Endodermal cell (in vitro differentiated cells): ENCODE results near the gene NOTCH4. TPM values are rescaled to one million over a fixed set of nuclear protein-coding genes. Genes with fewer than 3 reads are reported as not detected.
"Not testable (repeated sequence)": the region's sequence is repeated elsewhere in the genome, so short reads cannot be mapped to it uniquely, and the experiment has no call there.

ENCODE experiments used
- DNase-seq: peaks from one replicate; pipeline ENCODE4 v3.0.0-alpha.2; 2017
- H3K27ac ChIP-seq: 2 replicates; pipeline ENCODE4 v1.5.1; 2013; ENCODE audit warnings: mild to moderate bottlenecking, low read depth, low read length, moderate library complexity
- H3K27me3 ChIP-seq: 2 replicates; pipeline ENCODE4 v1.6.1; 2013; ENCODE audit warnings: mild to moderate bottlenecking, low read length, moderate library complexity; ENCODE audit not compliant: insufficient read depth, control insufficient read depth, poor library complexity, severe bottlenecking
- H3K36me3 ChIP-seq: 2 replicates; pipeline ENCODE4 v1.7.0; 2013; ENCODE audit warnings: mild to moderate bottlenecking, low read length, moderate library complexity; ENCODE audit not compliant: control insufficient read depth, insufficient read depth
- H3K4me1 ChIP-seq: one replicate; pipeline ENCODE4 v1.7.0; 2013; ENCODE audit warnings: low read length; ENCODE audit not compliant: control insufficient read depth, insufficient read depth
- H3K4me3 ChIP-seq: 2 replicates; pipeline ENCODE4 v1.5.1; 2013; ENCODE audit warnings: mild to moderate bottlenecking, low read length, moderate library complexity
- H3K9ac ChIP-seq: 2 replicates; pipeline ENCODE4 v1.6.1; 2013; ENCODE audit warnings: mild to moderate bottlenecking, low read length, moderate library complexity; ENCODE audit not compliant: poor library complexity, severe bottlenecking; ENCODE audit errors: extremely low read depth
- H3K9me3 ChIP-seq: 2 replicates; pipeline ENCODE4 v1.6.1; 2013; ENCODE audit warnings: mild to moderate bottlenecking, low read length, moderate library complexity; ENCODE audit not compliant: control insufficient read depth
- H3K27ac Mint-ChIP-seq: 2 replicates; pipeline ENCODE4 v1.8.0; 2020; ENCODE audit warnings: mixed read lengths
- H3K27me3 Mint-ChIP-seq: 2 replicates; pipeline ENCODE4 v1.8.0; 2021; ENCODE audit warnings: mild to moderate bottlenecking, mixed read lengths; ENCODE audit not compliant: insufficient read depth
- H3K36me3 Mint-ChIP-seq: 2 replicates; pipeline ENCODE4 v1.8.0; 2020; ENCODE audit warnings: low read depth, mixed read lengths
- H3K4me1 Mint-ChIP-seq: 2 replicates; pipeline ENCODE4 v1.8.0; 2020; ENCODE audit warnings: mixed read lengths
- H3K4me3 Mint-ChIP-seq: 2 replicates; pipeline ENCODE4 v1.8.0; 2020; ENCODE audit warnings: mild to moderate bottlenecking, moderate library complexity, mixed read lengths
- H3K9me3 Mint-ChIP-seq: 2 replicates; pipeline ENCODE4 v1.8.0; 2020; ENCODE audit warnings: mild to moderate bottlenecking, mixed read lengths
- WGBS, 2 experiments: methylation state at CpG; one replicate each; pipeline versions ENCODE4 v1.1.5 to v1.1.7; 2013; ENCODE audit warnings: missing lambda C conversion rate in 2 of 2, mixed read lengths in 1 of 2; ENCODE audit not compliant: insufficient coverage in 1 of 2, insufficient read length in 1 of 2; 5-methylcytosine and 5-hydroxymethylcytosine counted together
- total RNA-seq, 2 donors: library from RNA; stranded (reverse); fragmentation: NEBNext Ultra II Directional in 1 of 2; extraction: Animal tissue kit (Norgen Biotek cat#: 25700) in 1 of 2; gene quantifications; 2 replicates in 1 of 2; 3 replicates in 1 of 2; pipeline ENCODE4 v1.2.1, GENCODE V29; 2021
- TF ChIP-seq, protein P1 (sequence below): fragments of 200-600 bp; sonication (generic); conservative IDR thresholded peaks from 2 replicates; pipeline ENCODE4 v1.5.0; 2021; ENCODE audit warnings: antibody characterized with exemption, mild to moderate bottlenecking

Gene NOTCH4
- total RNA-seq, 2 donors from 2014 or later, result 2.1 to 2.5 TPM

DNA sequence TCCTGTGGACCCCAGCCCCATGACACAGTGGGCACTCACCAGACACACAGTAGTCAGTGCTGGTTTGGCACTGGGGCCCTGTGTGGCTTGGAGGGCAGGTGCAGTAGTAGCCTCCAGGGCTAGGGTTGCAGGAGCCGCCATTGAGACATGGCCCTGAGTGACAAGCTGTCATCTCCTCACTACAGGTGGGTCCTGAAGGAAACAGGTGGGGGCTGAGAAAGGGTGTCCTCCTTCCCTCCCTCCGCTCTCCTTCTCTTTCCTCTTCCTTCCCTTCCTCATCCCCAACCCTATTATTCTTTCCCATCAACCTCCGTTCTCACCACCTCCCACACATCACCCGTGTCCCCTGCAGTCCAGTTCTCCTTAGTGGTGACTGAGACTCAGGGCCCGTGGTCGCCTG is 10.2 kb downstream of the NOTCH4 start:
- Histone ChIP-seq H3K4me3 (no peak overlapping the region), H3K27ac (no peak overlapping the region), H3K36me3 (no peaks in the 10 kb centered on the region), H3K27me3 (no peaks in the 10 kb centered on the region), H3K9me3 (no peaks in the 10 kb centered on the region), H3K4me1 (no peaks in the 10 kb centered on the region), H3K9ac (no peak overlapping the region)
- 80 to 88% methylated on average over 1 to 6 of the region's 6 CpGs for WGBS, 2 experiments
- H3K27ac Mint-ChIP-seq, result no peak overlapping the region
- peaks cover 58% of the 10 kb centered on the region for H3K27me3 Mint-ChIP-seq
- no peaks in the 10 kb centered on the region for H3K9me3 Mint-ChIP-seq
- H3K4me3 Mint-ChIP-seq, result no peak overlapping the region
- DNase-seq, result no peak
- TF ChIP-seq, protein P1, sequence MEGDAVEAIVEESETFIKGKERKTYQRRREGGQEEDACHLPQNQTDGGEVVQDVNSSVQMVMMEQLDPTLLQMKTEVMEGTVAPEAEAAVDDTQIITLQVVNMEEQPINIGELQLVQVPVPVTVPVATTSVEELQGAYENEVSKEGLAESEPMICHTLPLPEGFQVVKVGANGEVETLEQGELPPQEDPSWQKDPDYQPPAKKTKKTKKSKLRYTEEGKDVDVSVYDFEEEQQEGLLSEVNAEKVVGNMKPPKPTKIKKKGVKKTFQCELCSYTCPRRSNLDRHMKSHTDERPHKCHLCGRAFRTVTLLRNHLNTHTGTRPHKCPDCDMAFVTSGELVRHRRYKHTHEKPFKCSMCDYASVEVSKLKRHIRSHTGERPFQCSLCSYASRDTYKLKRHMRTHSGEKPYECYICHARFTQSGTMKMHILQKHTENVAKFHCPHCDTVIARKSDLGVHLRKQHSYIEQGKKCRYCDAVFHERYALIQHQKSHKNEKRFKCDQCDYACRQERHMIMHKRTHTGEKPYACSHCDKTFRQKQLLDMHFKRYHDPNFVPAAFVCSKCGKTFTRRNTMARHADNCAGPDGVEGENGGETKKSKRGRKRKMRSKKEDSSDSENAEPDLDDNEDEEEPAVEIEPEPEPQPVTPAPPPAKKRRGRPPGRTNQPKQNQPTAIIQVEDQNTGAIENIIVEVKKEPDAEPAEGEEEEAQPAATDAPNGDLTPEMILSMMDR, result no peak
- no peaks in the 10 kb centered on the region for H3K36me3 Mint-ChIP-seq
- H3K4me1 Mint-ChIP-seq, result no peaks in the 10 kb centered on the region

DNA sequence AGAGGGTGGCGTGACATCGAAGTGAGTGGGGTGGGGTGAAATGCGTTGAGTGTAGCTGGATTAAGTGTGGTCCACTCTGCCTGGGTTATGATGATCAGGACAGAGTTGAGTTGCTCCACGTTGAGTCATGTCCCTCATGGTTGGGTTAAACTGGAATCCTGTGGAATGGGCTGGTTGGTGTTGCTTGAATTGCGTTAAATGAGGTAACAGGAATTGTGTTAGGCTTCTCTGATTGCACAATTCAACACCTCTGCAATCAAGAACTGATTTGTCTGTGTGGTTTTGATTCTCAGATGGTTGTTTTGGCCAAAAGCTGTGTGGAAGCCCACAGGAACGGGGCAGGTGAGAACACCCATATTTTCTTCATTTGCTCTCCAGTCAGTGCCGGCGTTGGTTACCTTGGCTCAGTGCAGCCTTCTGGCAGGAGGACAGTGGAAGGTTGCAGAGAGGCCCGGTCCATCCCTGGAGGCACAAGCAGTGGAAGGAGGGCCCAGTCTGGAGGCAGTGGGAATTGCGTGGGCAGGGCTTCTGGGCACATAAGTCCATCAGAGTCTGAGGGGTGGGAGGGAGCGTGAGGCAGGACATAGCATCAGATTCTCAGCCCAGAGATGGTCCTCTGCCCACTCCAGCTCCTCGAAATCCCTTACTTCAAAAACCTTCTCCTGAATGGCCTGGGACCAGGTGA is 11.6 kb downstream of the NOTCH4 start:
- no peaks in the 10 kb centered on the region for H3K9me3 ChIP-seq
- Mint-ChIP-seq H3K27me3 (peaks cover 53% of the 10 kb centered on the region), H3K36me3 (no peaks in the 10 kb centered on the region), H3K27ac (no peak overlapping the region), H3K4me3 (no peak overlapping the region), H3K4me1 (no peaks in the 10 kb centered on the region), H3K9me3 (no peaks in the 10 kb centered on the region)
- no peaks in the 10 kb centered on the region for H3K36me3 ChIP-seq
- no peak overlapping the region for H3K27ac ChIP-seq
- H3K27me3 ChIP-seq, result no peaks in the 10 kb centered on the region
- no peak for DNase-seq
- WGBS, 2 experiments, result 90 to 91% methylated on average over 7 to 12 of the region's 12 CpGs
- no peaks in the 10 kb centered on the region for H3K4me1 ChIP-seq
- TF ChIP-seq, protein P1, result no peak
- H3K9ac ChIP-seq, result no peak overlapping the region
- no peak overlapping the region for H3K4me3 ChIP-seq

DNA sequence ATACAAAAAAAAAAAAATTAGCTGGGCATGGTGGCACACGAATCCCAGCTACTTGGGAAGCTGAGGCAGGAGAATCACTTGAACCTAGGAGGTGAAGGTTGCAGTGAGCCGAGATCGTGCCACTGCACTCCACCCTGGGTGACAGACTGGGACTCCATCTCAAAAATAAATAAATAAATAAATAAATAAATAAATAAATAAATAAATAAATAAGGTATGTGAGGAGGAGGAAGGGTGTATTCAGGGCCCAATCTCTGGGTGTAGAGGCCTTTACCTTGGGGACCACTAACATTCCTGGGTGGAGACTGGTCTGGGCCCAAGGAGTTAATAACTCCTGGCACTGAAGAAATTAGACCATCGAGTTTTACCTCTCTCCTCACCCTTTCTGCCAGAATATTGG is 12.4 kb downstream of the NOTCH4 start:
- H3K4me3 ChIP-seq, H3K9me3 ChIP-seq, H3K27me3 ChIP-seq, H3K36me3 ChIP-seq, H3K27ac Mint-ChIP-seq, H3K27ac ChIP-seq, DNase-seq, H3K4me3 Mint-ChIP-seq, H3K4me1 Mint-ChIP-seq, H3K9me3 Mint-ChIP-seq, H3K4me1 ChIP-seq, H3K36me3 Mint-ChIP-seq, H3K9ac ChIP-seq: not testable (repeated sequence)
- 92 to 100% methylated on average over 1 to 4 of the region's 4 CpGs for WGBS, 2 experiments
- peaks cover 50% of the 10 kb centered on the region for H3K27me3 Mint-ChIP-seq

DNA sequence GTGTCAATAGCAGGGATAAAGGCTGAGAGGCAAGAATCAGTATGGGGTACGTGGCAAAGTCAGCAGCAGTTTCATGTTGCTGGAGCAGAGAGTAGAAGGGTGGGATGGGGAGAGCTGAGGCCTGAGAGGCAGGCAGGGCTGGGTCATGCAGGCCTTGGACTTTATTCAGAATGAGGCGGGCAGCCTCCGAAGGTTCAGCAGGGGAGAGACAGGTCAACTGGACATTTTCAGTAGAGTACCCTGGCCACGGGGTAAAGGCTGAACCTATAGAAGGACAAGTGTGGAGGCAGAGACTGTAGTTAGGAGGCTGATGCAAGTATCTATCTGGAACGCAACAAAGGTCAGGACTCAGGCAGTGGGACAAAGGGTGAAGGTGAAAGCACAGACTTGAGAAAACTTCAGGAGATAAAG is 13.7 kb downstream of the NOTCH4 start:
- TF ChIP-seq, protein P1, result no peak
- Mint-ChIP-seq H3K9me3 (peaks cover 3% of the 10 kb centered on the region), H3K27me3 (peaks cover 53% of the 10 kb centered on the region), H3K36me3 (no peaks in the 10 kb centered on the region), H3K4me1 (no peaks in the 10 kb centered on the region), H3K27ac (no peak overlapping the region), H3K4me3 (no peak overlapping the region)
- Histone ChIP-seq H3K9me3 (no peaks in the 10 kb centered on the region), H3K36me3 (no peaks in the 10 kb centered on the region), H3K27me3 (peaks cover 3% of the 10 kb centered on the region), H3K4me3 (no peak overlapping the region), H3K4me1 (no peaks in the 10 kb centered on the region), H3K27ac (no peak overlapping the region), H3K9ac (no peak overlapping the region)
- 85 to 97% methylated on average over 5 of the region's 5 CpGs for WGBS, 2 experiments
- DNase-seq, result no peak
